NT2/D1 (cell line): Measurements from ENCODE around the gene BRME1.

Experiments used
- SUZ12 ChIP-seq: IDR thresholded peaks from 2 replicates; pipeline ENCODE4 v1.6.1; 2011; ENCODE audit not compliant: insufficient read length, insufficient read depth; ENCODE audit errors: extremely low read depth
- ZNF274 ChIP-seq: IDR thresholded peaks from 2 replicates; pipeline ENCODE4 v1.6.1; 2011; ENCODE audit warnings: mild to moderate bottlenecking, low read depth, low read length

DNA sequence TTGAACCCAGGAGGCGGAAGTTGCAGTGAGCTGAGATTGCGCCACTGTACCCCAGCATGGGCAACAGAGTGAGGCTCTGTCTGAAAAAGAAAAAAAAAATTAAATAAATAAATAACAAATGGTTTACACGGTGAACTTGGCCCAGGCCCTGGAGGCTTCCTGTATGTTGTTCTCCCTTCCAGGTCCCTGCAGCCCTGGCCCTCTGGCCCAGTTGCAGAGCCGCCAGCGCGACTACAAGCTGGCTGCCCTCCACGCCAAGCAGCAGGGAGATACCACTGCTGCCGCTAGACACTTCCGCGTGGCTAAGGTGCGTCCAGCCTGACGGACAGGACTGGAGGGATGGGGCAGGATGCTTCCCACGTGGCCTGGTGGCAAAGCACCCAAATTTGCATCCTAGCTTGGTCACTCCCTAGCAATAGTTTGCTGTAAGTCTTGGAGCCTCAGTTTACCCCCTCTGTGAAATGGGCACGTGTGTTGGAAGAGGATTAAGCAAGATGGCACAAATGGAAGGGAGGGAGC, 12.0 kb upstream of the BRME1 start:
- no peak for TF ChIP-seq SUZ12
- no peak for TF ChIP-seq ZNF274
